HL-60 (cell line): Measurements from ENCODE around the gene C1orf210.

Source experiments
- CTCF ChIP-seq: IDR thresholded peaks from one replicate; pipeline ENCODE4 v1.5.1; 2011; ENCODE audit warnings: low read length, control low read depth, inconsistent platforms; ENCODE audit not compliant: insufficient read depth
- GABPA ChIP-seq: IDR thresholded peaks from 2 replicates; pipeline ENCODE4 v1.6.1; 2012; ENCODE audit warnings: low read depth
- POLR2AphosphoS5 ChIP-seq: IDR thresholded peaks from 2 replicates; pipeline ENCODE4 v1.6.1; 2012; ENCODE audit warnings: low read depth
- REST ChIP-seq: IDR thresholded peaks from 2 replicates; pipeline ENCODE4 v1.6.1; 2012; ENCODE audit warnings: low read depth; ENCODE audit not compliant: insufficient replicate concordance
- SPI1 ChIP-seq: IDR thresholded peaks from 2 replicates; pipeline ENCODE4 v1.6.1; 2012; ENCODE audit warnings: low read depth, mild to moderate bottlenecking, borderline replicate concordance

- TF ChIP-seq REST (no peak), CTCF (no peak), GABPA (no peak), POLR2AphosphoS5 (no peak), SPI1 (no peak)
Observed at GRCh38 chr1:43309405-43310025, 24.1 kb upstream of the C1orf210 start.
